Stomach (tissue), 9 donors: ENCODE data around the gene DNAJB13. TPM values are rescaled to one million over a fixed set of nuclear protein-coding genes. Genes with fewer than 3 reads are reported as not detected.

Experiments used
- DNase-seq, 2 donors: peaks; one replicate each; pipeline versions ENCODE4 v3.0.0 to v3.0.0-alpha.2; 2013 to 2019
- H3K27ac ChIP-seq, 5 donors: fragments of 200-600 bp in 4 of 5; sonication (generic) in 4 of 5; one replicate each; pipeline ENCODE4 v1.5.1; 2013 to 2019; ENCODE audit warnings: mild to moderate bottlenecking in 1 of 5, moderate library complexity in 1 of 5
- H3K27me3 ChIP-seq, 3 donors: fragments of 200-600 bp; sonication (generic); one replicate each; pipeline ENCODE4 v1.5.1; 2017 to 2019; ENCODE audit warnings: mixed run types in 1 of 3
- H3K36me3 ChIP-seq, 4 donors: fragments of 200-600 bp; sonication (generic); 1 replicate in 3 of 4; 2 replicates in 1 of 4; pipeline ENCODE4 v1.5.1; 2016 to 2019
- H3K4me1 ChIP-seq, 4 donors: fragments of 200-600 bp; sonication (generic); one replicate each; pipeline ENCODE4 v1.5.1; 2016 to 2019
- H3K4me3 ChIP-seq, 4 donors: fragments of 200-600 bp; sonication (generic) in 3 of 4; one replicate each; pipeline ENCODE4 v1.5.1; 2016 to 2019; ENCODE audit warnings: mild to moderate bottlenecking in 1 of 4
- H3K9me3 ChIP-seq, 4 donors: fragments of 200-600 bp; sonication (generic); one replicate each; pipeline ENCODE4 v1.5.1; 2016 to 2019
- EP300 ChIP-seq: sonication (generic); formaldehyde crosslinking; IDR thresholded peaks from one replicate; pipeline ENCODE4 v1.6.1; 2017; ENCODE audit warnings: antibody characterized with exemption
- POLR2A ChIP-seq, 4 donors: fragments of 450-650 bp; IDR thresholded peaks; one replicate each; pipeline ENCODE4 v1.6.1; 2016; ENCODE audit warnings: antibody characterized with exemption in 4 of 4, control low read depth in 2 of 4, mild to moderate bottlenecking in 1 of 4, moderate library complexity in 1 of 4
- POLR2AphosphoS5 ChIP-seq, 3 donors: sonication (generic); formaldehyde crosslinking; IDR thresholded peaks; one replicate each; pipeline ENCODE4 v1.6.1; 2016; ENCODE audit warnings: antibody characterized with exemption in 3 of 3
- WGBS, 5 donors: extraction: QIAGEN DNeasy Blood & Tissue Kit in 3 of 5; methylation state at CpG; one replicate each; pipeline versions ENCODE4 v1.1.5 to v1.1.7; 2013 to 2018; 5-methylcytosine and 5-hydroxymethylcytosine counted together
- intact Hi-C: fragments of 100-400 bp; cut with DNase I; formaldehyde crosslinking; loops from one replicate; pipeline ENCODE4 v1.15.1; 2023; ENCODE audit warnings: low total_unique reads
- polyA plus RNA-seq, 3 donors: library from polyadenylated mRNA; stranded (reverse); fragments of 200-250 nt; gene quantifications; one replicate each; pipeline ENCODE4 v1.2.3, GENCODE V29; 2013
- total RNA-seq, 5 donors: library from RNA; depleted of rRNA; stranded (reverse); fragments of >200 nt; gene quantifications; one replicate each; pipeline versions ENCODE4 v1.1.0 to v1.2.3, GENCODE V29; 2014 to 2016
- TF ChIP-seq, protein P1 (sequence below), 7 experiments: fragments of 450-650 bp in 4 of 7; fragments of 200-600 bp in 3 of 7; sonication (generic) in 3 of 7; IDR thresholded peaks; one replicate each; pipeline ENCODE4 v1.5.1; 2016 to 2019; ENCODE audit warnings: antibody characterized with exemption in 7 of 7, control low read depth in 2 of 7, mild to moderate bottlenecking in 1 of 7
- donor health status: healthy with polysubstance abuse.
- donor health status: Bipolar disorder and iron deficiency.
- donor health status: healthy.

Gene DNAJB13
- total and polyA plus RNA-seq, 8 donors, result 0.28 TPM; not detected in 7

GRCh38 chr11:73956876-73957653, 6.2 kb downstream of the DNAJB13 start:
- H3K27ac ChIP-seq, result no peak overlapping the region
- no peak overlapping the region for H3K4me3 ChIP-seq
- peaks cover 0 to 5% (median 0%) of the 10 kb centered on the region in 4 donors for H3K4me1 ChIP-seq
- H3K9me3 ChIP-seq, result no peaks in the 10 kb centered on the region
- 56 to 76% (median 67%) methylated on average over 26 to 29 of the region's 29 CpGs for WGBS, 5 donors
- peaks cover 0 to 27% (median 5%) of the 10 kb centered on the region in 3 donors for H3K27me3 ChIP-seq
- DNase-seq, result no peak
- intact Hi-C loops, result no loop called here
- TF ChIP-seq, protein P1, sequence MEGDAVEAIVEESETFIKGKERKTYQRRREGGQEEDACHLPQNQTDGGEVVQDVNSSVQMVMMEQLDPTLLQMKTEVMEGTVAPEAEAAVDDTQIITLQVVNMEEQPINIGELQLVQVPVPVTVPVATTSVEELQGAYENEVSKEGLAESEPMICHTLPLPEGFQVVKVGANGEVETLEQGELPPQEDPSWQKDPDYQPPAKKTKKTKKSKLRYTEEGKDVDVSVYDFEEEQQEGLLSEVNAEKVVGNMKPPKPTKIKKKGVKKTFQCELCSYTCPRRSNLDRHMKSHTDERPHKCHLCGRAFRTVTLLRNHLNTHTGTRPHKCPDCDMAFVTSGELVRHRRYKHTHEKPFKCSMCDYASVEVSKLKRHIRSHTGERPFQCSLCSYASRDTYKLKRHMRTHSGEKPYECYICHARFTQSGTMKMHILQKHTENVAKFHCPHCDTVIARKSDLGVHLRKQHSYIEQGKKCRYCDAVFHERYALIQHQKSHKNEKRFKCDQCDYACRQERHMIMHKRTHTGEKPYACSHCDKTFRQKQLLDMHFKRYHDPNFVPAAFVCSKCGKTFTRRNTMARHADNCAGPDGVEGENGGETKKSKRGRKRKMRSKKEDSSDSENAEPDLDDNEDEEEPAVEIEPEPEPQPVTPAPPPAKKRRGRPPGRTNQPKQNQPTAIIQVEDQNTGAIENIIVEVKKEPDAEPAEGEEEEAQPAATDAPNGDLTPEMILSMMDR (IDR thresholded peaks at IDR 0.05), result no peak
- TF ChIP-seq POLR2A (IDR thresholded peaks at IDR 0.05), result no peak
- no peak for TF ChIP-seq EP300
- TF ChIP-seq POLR2AphosphoS5 (IDR thresholded peaks at IDR 0.05), result no peak
- H3K36me3 ChIP-seq, result no peaks in the 10 kb centered on the region

DNA sequence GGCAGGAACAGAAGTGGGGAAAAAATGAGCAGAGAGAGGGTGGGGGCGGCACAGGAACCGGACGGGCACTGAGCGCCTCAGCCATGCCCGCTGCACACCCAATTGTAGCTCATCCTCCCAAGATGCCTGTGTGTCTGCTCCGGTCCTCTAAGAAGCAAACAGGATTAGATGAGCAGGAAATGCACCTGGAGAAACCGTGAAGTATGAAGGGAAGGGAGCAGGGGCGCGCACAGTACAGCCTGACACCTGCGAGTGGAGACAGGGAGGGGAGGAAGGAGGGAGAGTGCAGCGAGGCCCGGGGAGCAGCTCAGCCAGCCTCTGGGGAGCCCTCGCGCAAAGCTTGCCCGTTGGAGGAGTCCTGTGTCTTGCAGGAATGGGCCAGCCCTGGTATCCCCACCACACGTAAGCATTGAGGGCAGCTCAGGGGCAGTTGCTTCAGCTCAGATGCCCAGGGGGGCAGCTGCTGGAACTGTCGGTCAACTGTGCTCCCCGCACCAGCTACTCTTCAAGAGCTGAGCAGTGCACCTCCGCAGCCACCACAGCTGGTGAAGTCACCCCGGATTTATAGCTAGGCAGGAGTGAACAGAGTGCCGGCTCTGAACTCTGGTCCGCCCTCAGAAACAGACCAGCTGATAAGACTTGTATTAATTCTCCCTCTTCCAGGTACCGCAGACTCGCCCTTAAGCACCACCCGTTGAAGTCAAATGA, 7.0 kb downstream of the DNAJB13 start:
- H3K36me3 ChIP-seq, result no peaks in the 10 kb centered on the region
- no peaks in the 10 kb centered on the region for H3K9me3 ChIP-seq
- H3K4me1 ChIP-seq, result peaks cover 0 to 5% (median 0%) of the 10 kb centered on the region in 4 donors
- peak in 1 of 2 donors; percentile 47 for DNase-seq
- no peak overlapping the region for H3K27ac ChIP-seq
- H3K27me3 ChIP-seq, result peaks cover 0 to 27% (median 5%) of the 10 kb centered on the region in 3 donors
- TF ChIP-seq EP300, result no peak
- no peak for TF ChIP-seq POLR2AphosphoS5 (IDR thresholded peaks at IDR 0.05)
- no peak for TF ChIP-seq POLR2A (IDR thresholded peaks at IDR 0.05)
- TF ChIP-seq, protein P1 (IDR thresholded peaks at IDR 0.05), result no peak
- intact Hi-C loops, result no loop called here
- WGBS, 5 donors, result 49 to 71% (median 57%) methylated on average over 21 to 25 of the region's 25 CpGs
- H3K4me3 ChIP-seq, result no peak overlapping the region

DNA sequence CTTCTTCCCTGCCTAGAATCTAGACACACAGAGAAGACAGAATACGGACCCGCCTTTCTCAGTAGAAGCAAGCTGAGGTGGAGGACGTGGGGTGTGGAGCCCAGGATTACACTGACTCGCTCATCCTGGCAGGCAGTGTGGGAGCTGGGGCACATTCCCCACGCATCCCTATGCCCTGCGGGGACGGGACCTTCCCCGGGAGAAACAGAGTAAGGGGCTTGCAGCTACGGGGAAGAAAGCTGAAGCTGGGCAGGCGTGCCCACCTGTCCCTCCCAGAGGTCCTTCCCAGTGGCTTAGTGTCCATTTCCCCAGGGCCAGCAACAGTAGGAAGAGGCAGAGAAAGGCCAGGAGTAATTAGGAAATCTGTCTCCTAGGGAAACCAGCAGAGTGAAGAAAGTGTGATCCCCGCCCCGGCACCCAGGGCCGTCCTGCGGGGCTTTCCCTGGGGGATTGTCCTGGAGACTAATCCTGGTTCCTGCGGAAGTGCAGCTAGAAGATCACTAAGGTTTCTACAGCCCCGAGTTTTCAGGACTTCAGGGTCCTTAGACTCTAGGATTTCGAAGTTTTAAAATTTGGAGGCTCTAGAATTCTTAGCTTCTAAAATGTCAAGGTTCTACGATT, 7.8 kb downstream of the DNAJB13 start:
- H3K36me3 ChIP-seq, result no peaks in the 10 kb centered on the region

More for the DNA sequence above, 7.8 kb downstream of the DNAJB13 start:
- no peak overlapping the region for H3K27ac ChIP-seq
- 81 to 86% (median 84%) methylated on average over 16 to 18 of the region's 18 CpGs for WGBS, 5 donors
- H3K9me3 ChIP-seq, result no peaks in the 10 kb centered on the region
- H3K27me3 ChIP-seq, result peaks cover 0 to 27% (median 5%) of the 10 kb centered on the region in 3 donors
- H3K4me1 ChIP-seq, result peaks cover 0 to 5% (median 0%) of the 10 kb centered on the region in 4 donors
- intact Hi-C loops, result no loop called here
- no peak overlapping the region for H3K4me3 ChIP-seq
- DNase-seq, result no peak
- TF ChIP-seq EP300 (no peak), POLR2AphosphoS5 (IDR thresholded peaks at IDR 0.05) (no peak), POLR2A (IDR thresholded peaks at IDR 0.05) (no peak)
- TF ChIP-seq, protein P1 (IDR thresholded peaks at IDR 0.05), result no peak
